NOMO-1 treated with dmso at 0.1 percent for 144 hours (cell line): Measurements from ENCODE around the gene SLC32A1.
A peak's percentile ranks its signal among the peaks of the same experiment; 100 is the strongest.

Experiments
- DNase-seq: peaks from one replicate; lab custom pipeline; 2025; ENCODE audit not compliant: unreplicated experiment; lab: John Stamatoyannopoulos, UW

SLC32A1 gene

DNA sequence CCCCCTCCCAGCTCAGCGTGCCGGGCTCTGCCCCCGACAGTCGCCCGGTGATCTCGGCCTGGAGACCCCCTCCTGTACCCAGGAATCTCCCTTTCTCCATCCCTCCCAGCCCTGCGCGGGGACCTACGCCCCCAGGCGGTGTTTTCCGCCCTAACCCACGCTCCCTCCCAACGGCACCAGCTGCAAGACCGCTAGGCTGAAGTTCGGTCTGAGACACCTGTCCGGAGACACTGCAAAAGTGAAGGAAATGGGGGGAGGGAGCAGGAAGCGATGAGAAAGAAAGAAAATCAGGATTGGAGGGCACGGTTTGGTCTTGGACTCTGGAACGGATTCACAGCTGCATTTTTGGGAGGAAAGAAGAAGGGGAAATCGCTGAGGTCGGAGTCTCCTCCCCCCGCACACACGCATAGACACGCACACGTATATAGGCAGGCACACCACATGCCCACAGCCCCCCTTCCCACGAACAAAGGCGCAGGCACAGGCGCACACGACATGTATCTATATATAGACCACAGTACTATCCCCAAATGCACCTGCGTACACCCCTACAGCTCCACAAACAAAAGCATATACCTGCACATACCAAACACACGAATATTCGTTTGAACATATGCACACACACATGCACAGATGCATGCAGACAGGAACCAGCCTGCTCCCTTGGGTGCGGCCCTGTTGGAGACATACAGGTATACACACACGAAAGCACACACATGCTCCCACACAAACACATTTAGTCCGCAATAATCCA, 1.0 kb downstream of the SLC32A1 start:
- no peak for DNase-seq

DNA sequence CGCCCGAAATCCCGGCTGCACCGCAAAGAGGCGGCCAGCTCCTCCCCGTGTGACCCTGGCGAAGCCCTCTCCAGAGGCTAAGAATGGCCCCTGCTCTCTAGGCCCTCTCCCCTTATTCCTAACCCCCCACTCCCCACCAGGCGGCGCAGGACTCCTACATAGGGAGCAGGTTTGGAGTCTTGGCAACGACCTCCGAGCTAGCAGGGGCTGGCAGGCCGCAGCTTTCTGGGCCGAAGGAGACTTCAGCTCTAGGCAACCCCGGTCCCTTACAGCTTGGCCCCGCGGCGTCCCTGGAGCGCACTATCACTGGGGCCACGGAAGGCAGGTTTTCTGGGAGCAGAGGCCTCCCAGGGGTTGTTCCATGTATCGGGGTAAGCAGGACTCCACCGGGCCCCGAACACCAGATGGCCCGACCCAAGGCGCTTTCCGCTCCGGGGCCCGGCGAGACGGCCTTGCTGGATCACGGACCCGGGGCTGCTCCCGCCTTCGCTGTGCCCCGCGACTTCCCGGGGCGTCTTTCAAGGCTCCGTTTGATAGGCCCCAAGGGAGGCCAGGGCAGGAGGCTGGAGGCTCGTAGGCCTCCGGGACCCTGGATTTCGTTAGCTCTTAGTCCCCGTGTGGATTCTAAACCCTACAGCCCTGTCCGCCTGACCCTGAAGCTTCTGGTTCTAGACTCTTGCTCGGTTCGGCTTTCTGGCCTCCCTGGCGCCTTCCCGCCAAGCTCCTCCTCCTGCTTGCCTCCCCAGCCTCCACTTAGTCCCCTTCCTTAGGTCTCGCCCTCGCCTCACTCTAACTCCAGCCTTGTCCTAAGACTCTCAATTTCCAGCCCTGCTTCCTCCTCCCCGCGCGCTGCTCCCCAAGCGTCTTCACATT, 1.9 kb downstream of the SLC32A1 start:
- no peak for DNase-seq

DNA sequence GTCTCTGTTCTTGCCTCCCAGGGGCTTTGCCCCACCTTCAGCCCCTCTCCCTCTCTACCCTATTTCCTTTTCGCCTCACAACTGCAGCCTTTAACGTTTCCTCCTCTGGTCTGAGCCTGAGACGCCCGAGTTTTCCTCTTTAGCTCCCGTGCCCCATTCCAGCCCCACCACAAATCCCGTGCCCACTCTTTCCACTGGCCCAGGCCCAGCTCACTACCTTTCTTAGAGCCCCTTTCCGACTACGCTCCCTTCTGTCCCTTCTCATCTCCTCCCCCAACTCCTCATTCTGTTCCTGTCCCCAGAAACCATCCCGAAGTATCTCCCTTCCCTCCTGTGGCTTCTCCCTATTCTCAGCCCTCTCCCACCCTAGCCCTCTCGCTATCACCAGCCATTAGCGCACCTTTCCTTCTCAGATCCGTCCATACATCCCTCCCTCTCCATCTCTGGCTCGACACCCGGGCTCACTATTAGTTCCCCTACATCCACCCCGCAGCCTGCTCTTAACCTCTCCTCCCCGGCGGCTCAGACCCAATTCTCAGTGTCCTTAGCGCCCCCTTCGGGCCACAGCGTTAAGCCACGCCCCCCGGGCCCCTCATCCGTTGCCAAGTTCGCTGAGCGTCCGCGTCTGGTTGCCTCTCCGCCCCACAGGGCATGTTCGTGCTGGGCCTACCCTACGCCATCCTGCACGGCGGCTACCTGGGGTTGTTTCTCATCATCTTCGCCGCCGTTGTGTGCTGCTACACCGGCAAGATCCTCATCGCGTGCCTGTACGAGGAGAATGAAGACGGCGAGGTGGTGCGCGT, 2.7 kb downstream of the SLC32A1 start:
- no peak for DNase-seq

GRCh38 chr20:38727607-38728190, 3.4 kb downstream of the SLC32A1 start:
- DNase-seq: no peak

- DNase-seq: no peak
Measured at GRCh38 chr20:38728191-38728781, 4.0 kb downstream of the SLC32A1 start.

DNA sequence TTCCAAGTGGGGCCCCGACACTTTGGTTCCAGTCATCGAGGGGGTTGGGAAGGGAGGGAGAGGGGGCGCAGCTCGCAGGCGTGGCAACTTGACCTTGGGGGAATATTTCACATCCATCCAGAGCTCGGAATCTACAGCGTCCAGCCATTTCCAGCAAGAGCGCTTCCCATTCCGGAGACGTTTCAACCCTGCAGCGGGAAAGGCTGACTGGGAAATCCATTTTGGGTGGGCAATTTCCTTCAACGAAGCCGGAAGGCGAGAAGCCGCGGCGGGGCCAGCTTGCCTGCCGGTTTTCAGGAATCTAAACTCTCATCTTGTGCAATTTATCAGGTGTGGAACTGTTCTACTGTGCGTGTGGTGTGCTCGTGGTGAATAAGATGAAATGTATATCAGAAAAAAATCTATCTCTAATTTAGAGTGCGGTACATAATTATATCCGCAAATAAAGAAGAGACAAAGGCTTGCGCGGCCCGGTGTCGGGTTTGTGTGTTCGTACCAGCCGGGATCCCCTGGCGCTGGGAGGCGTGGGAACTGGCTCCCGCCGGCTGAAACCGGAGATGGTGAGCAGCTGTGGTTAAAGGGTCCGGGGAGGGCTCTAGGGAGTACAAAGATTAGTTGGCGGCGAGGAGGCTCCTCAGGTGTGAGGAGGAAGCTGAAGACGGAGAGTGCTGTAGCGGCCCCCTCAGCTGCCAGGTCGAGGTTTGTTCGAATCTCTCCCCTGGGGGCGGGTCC, 4.8 kb downstream of the SLC32A1 start:
- DNase-seq: no peak

DNA sequence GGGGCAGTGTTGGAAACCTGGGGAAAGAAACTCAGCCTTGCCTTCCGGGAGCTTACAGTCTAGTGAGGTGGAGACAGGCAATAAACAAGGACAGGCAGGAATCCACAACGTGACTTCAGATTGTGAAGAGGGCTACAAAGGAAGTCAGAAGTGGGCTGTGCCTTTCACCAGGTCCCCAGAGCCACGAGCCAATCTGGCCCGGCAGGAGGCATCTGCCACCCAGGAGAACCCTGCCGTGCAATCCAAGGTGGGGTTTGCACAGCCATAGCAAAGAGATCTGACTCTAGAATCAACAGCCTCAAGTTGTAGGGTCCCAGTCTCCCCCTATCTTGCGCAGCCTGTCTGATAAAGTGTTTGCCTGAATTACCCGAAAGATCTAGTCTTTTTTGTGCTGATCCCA, 5.5 kb downstream of the SLC32A1 start:
- no peak for DNase-seq

DNA sequence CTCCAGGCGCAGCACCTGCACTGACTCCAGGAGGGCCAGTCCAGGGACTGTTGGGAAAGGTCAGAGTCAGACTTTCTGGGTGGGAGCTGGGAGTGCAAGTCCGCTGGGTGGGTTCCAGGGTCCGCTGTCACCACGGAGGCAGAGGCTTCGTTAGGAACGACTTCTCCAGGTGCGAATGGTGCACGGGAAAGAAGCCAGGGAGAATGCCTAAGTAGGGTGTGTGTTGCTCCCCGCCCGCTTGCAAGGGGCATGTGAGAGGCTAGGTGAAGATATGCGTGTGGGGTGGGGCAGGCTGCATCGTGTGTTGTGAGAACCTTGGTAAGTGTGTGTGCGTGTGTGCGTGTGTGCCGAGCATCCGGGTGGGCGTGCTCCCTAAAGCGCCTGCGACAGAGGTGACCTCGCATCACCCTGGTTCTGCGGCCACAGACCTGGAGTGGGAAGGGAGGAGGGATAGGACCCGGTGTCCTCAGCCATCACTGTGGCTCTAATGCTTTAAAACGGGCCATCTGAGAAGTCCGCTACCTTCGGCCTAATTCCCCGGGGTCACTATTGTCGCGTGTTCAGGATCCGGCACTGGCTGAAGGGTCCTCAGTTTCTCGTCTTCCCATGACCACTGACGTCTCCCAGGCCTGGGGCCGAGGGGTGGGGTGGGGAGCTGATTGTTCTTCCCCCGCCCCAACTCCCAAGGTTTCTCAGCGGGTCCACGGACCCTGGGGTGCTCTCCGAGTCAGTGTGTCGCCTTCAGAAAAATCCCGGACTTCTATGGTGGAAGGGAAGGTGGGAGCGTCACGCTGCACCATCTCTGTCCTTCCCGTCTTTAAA, 6.1 kb downstream of the SLC32A1 start:
- no peak for DNase-seq

- no peak for DNase-seq
Measured at GRCh38 chr20:38730989-38731737, 6.9 kb downstream of the SLC32A1 start.

GRCh38 chr20:38731738-38732113, 7.4 kb downstream of the SLC32A1 start:
- no peak for DNase-seq

DNA sequence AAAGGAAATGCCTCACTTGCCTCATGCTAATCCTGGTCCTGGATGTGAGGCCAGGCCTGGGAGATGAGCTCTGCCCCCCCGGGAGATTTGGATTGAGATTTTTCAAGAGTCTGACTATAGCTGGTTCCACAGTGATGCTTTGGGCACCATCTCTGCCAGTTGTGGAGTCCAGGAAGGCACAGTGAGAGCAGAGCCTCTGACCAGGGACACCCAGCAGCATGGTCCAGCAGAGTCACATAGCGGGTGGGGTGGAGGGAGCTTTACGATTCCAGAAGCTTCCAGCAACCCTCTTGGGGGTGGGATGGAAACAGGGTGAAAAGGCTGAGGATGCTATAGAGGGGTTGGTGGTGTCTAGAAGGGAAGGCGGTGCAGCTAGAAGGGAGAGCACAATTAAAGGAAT, 8.7 kb downstream of the SLC32A1 start:
- DNase-seq: no peak

DNA sequence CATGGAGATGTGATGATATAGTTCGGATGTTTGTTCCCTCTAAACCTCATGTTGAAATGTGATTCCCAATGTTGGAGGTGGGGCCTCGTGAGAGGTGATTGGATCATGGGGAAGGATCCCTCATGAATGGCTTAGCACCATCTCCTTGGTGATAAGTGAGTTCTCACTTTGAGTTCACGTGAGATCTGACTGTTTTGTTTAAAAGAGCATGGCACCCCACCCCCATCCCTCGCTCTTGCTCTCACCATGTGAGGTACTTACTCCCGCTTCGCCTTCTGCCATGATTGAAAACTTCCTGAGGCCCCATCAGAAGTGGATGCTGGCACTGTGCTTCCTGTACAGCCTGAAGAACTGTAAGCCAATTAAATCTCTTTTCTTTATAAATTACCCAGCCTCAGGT, 10.9 kb downstream of the SLC32A1 start:
- no peak for DNase-seq

DNA sequence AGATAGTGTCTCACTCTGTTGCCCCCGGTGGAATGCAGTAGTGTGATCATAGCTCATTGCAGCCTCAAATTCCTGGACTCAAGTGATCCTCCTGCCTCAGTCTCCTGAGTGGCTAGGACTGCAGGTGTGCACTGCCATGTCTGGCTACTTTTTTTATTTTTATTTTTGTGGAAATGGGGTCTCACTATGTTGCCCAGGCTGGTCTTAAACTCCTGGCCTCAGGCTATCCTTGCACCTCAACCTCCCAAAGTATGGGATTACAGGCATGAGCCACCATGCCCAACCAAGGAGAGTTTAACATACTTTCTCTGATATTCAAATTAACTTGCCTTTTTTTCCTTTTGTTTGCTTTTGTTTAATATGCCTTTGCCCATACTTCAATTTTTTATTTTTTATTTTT, 13.6 kb downstream of the SLC32A1 start:
- no peak for DNase-seq

- DNase-seq: no peak
Measured at GRCh38 chr20:38745757-38746156, 21.5 kb downstream of the SLC32A1 start.

DNA sequence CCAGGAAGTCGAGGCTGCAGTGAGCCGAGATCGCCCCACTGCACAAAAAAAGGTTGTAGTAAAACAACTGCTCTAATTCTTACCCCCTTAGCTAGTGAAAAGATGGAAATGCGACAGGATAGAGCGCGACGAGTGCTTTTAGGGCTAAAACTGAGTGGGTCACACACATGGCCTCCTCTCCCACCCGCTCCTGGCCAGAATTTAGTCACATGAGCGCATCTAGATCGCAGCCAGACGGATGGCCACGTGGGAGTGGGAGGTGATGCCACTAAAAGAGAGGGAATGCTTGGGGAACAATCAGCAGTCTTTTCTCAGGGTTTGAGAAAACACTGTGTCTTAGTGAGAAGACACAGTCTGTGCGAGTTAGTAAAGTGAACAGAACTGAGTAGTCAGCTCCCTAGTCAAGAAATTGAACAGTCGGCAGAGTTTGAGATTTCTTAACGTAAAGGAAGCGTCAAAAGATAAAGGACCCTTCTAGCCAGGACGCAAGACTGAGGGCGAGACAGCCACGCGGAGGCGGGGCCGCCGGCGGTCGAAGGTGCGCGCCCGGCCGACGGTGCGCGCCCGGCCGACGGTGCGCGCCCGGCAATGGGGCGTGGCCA, 23.3 kb downstream of the SLC32A1 start:
- DNase-seq: no peak

- DNase-seq: peak; percentile 90
Measured at GRCh38 chr20:38748097-38748860, 24.0 kb downstream of the SLC32A1 start, which contains the start of gene ACTR5. Gene ACTR5 (plus strand): TSS chr20:38748460. CDS start chr20:38748479, 19 bp downstream.

DNA sequence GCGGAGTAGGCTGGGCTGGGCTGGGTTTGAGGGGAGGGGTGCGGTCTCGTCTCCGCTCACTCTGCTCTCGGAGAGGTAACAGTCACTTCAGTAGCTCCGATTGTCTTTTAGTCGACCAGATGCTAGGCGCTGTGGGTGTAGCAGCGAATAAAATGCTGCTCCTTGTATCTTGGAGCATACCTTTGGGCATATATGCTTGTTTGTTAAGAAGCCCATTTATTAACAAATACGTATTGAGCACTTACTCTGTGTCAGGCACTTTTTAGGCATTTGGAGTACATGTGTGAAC, 24.5 kb downstream of the SLC32A1 start:
- no peak for DNase-seq
